NCI-H69 (cell line): Measurements from ENCODE around the gene RPS21.

Experiments
- DNase-seq: peaks from one replicate; lab custom pipeline; 2025; lab: John Stamatoyannopoulos, UW

The RPS21 gene

DNA sequence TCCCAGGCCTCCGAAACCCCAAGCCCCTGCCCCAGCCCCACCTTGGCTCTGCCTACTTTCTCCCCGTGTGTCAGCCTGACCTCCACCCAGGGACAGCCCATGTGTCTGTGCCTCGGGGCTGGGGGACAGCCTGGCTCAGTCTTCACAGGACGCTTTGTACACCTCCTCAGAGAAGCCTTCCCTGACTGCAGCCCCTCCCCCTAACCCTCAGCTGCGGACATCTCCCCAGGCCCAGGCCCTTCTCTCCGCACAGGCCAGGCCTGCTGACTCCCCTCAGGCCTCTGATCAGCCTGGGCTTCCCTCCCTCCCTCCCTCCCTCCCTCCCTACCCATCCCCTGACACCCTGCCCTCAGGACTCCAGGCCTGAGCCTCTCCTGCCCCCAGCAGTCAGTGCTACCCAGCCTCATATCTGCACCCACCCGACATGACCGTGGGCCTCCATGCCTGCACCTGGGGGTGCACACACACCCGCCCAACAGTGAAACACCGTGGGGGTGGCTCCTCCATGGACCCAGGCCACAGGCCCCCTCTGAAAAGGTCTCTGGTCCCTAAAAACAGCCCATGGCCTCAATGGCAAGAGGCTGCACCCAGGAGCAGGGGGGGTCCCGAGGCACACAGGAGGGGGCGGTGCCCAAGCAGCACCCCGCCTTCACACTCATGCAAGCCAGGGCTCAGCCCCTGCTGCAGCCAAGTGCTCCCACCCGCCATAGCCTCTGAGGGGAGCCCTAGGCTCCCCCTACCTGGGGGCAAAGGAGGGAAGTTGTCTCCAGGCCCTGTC lies 32.7 kb upstream of the RPS21 start:
- no peak for DNase-seq

DNA sequence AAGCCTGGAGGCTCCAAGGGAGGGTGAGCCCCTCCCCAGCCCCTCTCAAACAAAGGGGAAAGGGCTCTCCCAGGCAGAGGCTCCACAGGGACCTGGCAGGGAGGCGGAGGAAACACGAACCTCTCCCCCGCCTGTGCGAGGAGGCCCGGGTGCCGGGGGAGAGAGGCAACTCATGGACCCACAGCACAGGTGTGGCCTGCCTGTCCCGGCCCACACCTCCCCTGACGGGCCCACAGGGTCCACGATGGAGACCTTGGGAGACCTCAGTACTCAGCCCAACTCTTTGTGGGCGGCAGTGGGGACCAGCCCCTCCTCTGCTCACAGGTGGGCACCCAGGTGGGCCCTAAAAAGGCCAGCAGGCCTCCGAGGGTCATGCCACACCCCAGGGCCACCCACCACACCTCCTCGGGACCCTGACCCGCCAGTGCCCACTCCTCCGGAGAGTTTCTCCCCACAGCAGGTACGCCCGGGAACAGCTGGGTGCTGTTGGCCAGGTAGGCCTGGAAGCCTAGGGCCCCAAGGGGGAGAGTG lies 32.0 kb upstream of the RPS21 start:
- DNase-seq: no peak

DNA sequence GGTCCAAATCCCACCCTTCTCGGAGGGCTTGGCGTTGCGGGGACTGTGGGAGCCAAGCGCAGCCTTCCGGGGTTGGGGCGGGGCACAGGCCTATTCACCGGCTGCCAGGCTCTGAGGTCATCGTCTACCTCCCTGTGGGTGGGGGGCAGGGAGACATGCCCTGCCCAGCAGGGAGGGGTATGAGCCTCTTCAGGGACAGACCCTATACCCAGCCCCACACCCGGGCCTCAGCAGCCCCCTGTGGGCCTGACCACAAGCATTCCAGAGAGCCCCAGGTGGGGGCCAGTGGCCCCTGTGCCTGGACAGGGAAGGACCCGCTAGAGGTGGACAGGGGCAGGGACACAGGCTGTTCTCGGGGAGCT lies 31.4 kb upstream of the RPS21 start:
- DNase-seq: peak; percentile 66

DNA sequence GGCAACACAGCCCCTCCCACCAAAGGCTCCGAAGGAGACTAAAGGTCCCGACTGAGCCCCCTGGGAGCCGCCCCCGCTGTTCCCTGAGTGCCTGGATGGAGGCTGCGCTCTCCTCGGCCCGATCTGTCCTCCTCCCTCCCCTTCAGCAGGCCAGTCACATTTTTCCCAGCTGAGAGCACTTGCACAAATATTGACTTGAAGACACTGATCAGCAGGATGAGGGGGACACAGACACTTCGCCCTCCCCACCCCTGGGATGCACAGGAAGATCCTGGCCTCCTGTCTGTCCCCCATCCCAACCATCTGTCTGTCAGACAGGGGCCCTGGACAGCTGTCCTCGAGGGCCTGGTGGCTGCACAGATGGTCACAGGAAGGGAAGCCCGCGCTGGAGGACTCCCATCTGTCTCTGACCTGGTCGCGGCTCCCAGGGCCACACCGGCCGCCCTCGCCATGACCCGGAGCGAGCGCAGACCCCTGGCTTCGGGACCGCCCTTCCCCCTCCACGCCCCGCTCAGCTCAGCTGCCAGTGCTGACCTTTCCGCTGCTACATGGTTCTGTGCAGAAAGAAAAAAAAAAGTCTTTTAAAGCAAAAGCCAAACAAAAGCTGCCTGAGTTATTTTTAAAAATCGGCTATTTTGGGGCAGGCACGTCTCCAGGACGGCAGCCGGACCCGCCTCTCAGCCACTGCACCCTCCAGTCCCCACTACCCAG lies 30.9 kb upstream of the RPS21 start:
- DNase-seq: peak; percentile 27

DNA sequence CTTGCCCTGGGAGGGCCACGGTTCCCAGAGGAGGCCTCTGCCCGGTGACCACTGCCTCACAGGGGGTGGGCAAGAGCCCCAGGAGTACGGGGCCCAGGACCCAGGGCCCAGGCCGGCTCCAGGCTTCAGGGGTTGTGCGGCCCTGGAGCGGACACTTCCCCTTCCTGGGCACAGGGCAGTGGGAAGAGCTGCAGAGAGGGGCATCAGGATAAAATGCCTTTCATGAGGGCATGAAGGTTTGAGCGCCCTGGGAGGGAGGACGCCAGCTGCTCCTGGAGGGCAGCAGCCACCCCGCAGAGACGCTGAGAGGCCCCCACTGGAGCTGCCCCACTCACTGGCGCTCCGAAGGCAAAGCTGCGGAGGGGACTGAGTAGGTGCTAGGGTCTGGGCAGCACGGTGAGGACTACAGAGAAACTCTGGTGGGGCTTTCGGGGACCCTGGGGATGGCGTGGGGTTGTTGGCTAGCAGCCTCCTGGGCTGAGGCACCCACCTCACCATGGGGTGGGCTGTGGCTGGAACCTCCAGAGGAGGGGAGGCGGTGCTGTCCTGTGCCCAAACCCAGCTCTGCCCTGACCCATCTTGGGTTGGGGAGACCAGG lies 30.2 kb upstream of the RPS21 start:
- no peak for DNase-seq

DNA sequence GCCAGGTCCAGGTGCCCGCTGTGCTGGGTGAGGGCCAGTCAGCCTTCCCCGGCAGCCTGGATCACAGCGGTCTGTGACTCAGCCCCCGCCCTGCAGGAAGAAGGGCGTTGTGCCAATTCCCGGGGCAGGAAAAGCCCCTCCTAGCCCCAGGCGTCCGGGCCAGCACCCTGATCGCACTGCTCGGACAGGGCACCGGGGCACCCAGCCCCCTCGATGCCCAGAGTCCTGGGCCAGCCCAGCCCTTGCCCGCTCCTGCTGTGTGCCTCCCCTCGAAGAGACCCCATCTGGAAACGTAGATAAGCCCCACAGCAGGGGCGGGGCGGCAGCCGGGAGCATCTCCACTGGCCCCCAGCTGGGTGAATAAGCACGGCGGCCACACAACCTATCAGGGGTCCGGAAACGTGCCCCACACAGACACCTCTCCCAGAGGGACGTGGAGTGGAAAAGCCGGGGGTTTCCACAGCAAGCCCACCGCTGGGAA lies 29.7 kb upstream of the RPS21 start:
- DNase-seq: no peak

DNA sequence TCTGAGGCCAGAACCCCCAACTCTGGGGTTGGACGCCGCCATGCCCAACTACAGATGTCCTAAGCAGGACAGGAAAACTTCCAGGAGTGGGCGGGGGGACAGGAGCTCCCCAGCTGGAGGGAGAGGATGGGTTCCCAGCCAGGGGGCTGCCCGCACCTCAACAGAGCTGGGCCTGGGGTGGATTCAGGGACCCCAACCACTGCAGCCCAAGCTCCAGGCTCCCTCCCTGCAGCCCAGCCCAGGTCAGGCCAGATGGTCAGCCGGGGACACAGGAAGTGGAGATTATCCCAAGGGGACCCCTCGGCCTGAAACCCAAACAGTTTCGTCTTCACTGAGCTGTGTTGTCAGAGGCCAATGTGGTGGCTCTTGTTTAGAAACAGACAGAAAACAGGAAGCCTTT lies 29.2 kb upstream of the RPS21 start:
- no peak for DNase-seq

DNA sequence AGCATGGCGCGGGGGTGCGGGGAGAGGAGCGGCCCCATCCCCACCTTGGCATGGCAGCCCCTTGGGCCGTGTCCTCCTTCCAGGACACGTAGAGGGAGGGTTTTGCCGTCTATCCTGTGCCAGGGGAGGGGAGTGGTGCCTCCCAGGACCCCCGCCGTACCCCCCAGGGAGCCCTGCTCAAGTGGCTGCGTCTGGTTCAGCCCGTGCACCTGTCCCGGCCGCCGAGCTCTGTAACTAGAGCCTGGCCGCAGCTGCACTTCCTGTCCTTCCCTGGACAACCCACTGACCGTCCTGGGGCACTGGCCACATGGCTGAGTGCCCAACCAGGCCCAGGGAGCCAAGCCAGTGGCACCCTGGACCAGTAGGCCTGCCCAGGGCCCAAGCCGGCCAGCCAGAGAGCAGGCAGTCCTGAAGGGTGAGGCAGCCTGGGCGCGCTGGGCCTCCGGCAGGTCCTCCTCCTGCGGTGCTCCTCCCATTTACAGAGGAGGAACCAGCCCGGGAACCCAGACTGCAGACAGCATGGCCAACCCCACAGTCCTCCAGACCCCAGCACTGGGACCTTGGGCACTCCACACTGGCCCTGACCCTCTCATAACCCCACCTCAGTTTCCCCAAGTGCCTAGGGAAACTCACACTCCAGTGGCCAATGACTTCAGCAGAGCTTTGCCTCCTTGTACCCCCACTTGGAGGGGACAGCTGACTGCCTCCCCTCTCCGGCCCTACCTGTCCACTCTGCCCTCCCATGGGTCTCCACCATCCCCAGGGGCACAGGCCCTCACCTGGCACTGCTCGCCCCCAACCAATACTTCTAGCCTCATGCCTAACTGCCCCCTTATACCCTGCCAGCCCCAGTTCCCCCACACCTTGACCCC lies 28.5 kb upstream of the RPS21 start:
- DNase-seq: no peak

DNA sequence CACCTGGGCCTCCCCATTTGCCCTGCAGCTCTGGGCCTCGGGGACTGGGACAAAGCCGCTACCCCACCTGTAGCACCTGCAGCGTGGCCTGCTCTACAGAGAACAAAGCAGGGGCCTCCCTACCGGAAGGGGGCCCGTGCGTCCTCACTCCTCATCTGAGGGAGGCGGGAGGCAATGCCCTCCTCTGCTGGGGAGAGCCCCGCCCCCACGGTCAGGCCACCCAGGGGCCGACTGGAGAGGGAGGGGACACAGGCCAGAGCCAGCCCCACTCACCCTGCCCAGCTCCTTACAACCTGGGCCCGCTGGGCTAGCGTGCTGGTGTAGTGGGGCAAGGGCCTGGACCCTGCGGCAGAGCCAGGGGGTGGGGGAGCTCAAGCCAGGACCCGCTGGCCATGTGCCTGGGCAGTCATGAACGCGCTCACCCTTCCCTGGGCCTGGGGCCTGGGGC lies 27.8 kb upstream of the RPS21 start:
- DNase-seq: no peak

DNA sequence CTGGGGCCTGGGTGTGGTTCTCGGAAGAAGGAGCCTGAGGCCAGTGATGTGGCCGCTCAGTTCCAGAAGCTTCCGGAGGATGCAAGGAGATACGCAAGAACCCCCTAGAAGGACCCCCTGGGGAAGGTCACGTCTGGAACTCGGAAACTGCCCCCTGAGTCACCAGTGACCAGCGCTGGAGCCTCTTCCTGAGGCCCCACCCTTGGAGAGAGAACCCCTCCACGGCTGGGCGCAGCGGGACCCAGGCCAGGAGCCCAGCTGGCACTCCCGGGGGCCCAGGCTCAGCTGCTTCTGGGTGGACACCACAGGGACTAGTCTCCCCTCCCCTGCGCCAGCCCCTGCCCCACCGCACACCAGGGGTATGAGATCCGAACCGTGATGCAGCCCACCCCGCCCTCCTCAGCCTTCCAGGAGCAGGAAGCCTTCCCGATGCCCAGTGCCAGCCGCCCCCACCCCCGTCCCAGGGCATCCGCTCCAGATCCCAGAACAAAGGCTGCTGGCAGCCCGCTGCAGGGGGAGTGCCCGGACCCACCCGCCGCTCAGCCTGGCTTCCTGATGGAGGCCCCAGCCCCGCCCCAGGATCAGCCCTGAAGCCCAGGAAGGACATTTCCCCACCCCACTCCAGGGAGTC lies 27.3 kb upstream of the RPS21 start:
- DNase-seq: peak; percentile 73

DNA sequence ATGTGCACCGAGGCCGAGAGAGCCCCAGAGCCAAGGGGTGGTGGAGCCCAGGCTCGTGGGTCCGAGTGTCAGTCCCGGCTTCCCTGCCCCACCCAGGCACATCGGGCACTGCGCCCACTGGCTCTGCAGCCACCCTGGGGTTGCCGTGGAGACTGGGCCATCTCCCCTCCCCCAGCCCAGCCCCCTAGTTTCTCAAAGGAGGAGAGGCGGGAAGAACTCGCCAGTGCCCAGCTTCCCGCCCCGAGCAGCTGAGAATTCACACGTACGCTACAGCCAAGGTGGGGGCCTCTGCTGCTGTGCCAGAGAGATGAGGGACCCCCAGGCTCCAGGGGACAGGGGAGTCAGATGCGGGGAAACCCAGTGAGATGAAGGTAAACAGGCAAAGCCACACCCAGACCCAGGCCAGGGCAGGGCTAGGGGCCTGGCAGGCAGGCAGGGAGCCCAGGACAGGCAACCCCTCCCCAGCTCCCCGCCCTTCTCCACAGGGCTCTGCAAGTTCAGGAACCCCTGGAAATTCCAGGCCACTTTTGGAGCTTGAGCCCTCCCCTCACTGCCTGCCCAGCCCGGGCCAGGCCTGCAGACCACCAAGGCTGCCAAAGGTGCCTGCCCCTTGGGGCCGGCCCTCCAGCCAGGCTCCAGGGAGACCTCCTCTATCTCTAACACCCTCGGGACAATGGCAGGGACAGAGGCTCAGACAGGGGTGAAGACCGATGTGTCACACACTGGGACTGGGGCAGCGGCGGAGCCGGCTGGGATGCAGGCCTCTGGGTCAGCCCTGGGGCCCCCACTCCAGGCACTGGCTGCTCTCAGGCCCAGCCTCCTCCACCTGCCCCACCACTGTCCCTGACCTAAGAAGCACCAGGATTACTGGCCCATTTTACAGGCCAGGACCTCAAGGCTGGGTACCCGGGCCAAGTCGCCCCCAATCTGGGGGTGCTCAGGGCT lies 25.8 kb upstream of the RPS21 start:
- peak; percentile 73 for DNase-seq

DNA sequence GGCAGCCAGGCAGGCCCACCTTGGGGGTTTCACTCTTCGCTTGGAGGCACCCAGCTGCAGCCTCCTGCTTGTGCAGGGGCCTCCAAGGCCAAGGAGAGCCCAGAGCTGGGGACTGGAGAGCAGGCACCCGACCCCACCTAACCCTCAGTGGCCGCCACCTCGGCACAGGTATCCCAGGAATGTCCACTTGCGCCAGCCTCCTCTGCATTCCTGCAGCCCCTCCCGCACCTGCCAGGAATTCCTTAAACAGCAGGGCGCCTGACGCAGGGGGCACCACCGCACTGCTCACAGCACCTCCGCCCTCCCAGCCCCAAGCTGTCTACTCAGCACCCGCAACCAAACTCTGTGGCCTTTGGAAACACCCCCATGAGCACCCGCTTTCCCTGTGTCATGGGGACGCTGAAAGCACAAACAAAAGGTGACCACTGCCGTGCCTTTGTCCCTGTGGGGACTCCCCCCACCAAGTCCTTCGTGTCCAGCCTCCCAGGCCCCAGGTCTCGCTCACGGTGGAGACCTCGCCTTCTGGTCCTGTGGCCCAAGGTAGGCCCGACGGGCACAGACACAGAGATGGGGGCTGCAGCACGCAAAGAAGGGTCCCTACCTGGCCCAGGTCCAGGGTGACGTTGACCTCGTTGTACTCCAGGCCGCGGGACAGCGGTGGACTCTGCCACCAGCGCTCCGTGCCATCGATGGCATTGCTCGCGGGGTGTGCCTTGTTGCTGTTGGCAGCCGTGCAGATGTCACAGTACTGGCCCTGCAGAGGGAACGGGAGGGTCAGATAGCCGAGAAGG lies 24.9 kb upstream of the RPS21 start:
- DNase-seq: no peak

DNA sequence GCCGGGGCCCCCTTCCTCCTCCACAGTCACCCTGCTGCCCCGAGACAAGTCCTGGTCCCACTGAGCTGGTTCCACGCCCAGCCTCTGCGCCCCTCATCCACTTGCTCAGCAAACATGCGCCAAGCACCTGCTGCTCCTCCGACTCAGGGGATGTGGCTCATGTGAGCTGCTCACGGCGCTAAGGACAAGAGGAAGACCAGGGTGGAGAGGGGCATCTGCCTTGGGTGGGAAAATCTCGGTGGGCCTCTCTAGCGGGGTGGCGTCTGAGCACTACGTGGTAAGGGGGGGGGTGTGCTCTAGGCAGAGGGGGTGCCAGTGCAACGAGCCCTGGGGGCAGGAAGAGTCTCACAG lies 24.3 kb upstream of the RPS21 start:
- peak; percentile 8 for DNase-seq

DNA sequence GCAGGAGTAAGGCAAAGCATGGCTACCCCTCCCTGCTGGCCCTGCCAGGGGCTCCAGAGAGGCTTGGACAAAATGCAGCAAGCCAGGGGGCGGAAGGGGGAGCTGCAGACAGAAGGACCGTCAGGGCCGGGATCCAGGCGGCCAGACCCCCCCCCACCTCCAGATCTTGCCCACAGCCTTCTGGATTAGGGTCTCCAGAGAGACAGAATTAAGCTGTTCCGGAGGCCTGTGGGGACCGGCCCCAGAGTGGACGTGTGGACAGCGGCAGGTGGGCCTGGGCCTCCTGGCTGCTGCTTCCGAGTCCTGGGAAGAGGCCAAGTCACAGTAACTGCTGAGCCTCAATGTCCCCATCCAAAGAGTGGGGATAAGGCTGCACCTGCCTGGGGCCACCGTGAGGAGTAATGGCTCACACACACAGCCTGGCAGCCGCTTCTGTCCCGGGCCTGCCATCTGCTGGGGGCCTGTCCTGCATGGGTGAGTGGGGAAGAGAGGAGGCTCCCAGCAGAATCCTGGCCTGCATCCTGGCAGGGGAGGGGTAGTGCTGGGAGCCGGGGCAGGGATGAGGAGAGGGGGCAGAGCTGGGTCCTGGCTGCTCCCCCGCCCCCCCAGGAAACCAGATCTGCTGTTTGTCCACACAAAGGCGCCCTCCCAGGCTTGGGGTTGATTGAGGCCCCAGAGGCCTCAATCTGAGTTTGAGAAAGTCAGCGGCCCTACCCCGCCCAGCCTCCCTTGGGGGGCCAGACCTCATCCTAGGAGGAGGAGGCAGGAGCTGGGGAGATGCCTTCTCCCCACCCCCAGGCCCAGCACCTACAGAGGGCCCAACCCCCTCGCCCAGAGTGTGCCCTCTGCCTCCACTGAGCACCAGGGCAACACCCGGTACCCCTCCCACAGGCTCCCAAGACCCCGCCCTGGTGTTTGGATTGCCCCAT lies 23.6 kb upstream of the RPS21 start:
- peak; percentile 18 for DNase-seq

DNA sequence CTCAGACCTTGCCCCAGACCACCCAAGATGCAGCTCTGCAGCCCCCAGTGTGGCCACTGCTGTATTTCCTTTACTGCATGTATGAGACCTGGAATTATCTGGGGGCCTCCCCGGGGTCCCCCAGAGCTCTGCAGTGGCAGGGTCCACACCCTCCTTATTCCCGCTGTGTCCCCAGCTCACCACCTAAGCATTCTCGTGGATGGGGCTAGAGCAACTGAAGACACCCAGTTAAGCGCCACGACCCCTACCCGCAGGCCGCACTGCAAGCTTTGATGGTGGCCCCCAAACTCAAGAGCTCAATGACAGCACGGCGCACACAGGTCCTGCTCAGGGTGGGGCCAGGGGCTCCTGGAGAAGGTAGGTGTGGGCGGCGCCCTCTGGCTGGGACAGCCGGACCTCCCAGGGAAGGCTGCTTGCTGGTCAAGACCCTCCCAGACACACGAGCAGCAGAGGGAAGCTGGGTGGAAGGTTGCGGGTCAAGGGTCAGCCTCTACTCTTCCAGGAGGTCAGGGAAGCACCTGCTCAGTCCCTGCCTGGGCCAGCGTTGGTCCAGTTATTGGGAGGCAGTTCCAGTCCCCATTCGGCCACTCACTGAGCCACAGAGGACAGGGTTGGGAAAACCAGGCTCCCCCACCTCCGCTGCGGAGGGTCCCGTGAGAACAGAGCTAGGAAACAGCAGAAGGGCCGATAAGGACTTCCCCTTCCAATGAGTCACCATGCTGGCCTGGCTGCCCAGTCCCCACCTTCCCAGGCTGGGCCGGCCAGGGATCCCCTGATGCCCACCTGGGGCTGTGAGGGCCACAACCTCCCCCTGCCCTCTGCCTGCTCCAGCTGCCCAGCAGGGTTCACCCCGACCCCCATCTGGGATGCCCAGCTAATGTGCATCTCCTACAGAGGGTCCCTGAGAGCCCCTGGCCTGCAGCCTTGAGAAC lies 22.7 kb upstream of the RPS21 start:
- no peak for DNase-seq

DNA sequence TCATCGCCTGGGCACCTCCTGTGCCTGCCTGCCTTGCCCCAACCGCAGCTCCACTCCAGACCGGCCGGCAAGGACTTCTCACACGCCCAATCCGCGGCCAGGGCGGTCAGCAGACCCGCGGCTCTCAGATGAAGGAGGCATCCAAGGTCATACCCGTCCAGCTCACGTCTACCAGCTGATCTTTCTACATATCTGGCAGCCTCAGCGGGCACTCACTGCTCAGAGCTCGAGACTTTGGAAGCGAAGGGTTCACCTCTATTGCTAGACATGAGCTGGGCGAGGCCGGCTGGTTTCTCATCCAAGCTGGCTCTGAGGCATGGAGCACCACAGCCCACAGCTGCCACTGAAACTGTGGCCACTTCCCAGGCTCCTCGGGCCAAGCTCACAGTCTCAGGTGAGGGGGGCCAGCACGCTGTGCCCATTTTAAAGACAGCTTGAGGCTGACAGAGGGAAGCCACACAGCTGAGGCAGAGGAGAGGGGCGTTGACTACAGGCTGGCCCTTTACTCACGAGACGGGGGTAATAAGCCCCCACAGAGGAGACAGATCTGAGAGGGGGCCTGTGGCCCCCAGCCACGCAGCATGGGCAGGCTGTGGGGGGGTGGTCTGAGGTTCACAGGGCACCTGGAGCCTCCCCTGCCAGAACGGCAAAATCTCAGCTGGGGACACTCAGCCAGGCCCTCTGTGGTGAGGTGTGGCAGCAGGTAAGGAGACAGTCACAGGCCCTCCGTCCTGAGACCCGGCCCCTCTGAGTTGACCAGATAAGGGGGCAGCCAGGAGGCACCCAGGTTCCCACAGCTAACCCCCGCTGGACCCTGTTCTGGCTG lies 21.8 kb upstream of the RPS21 start:
- no peak for DNase-seq
